OCI-LY1 (cell line): ENCODE results near the gene DQX1.
"Not testable (repeated sequence)": the region's sequence is repeated elsewhere in the genome, so short reads cannot be mapped to it uniquely, and the experiment has no call there.

Experiments used
- H2AFZ ChIP-seq: fragments of 200-600 bp; sonication (generic), shearing (Covaris generic); 2 replicates; pipeline ENCODE4 v1.6.0; 2014; ENCODE audit warnings: antibody characterized with exemption, mild to moderate bottlenecking, low read length
- H3F3A ChIP-seq: fragments of 200-600 bp; sonication (generic), shearing (Covaris generic); 2 replicates; pipeline ENCODE4 v1.6.0; 2014; ENCODE audit warnings: mild to moderate bottlenecking, antibody characterized with exemption, low read length, moderate library complexity; ENCODE audit not compliant: insufficient read depth
- H3K27ac ChIP-seq: fragments of 200-600 bp; sonication (generic); 2 replicates; pipeline ENCODE4 v1.5.1; 2014; ENCODE audit warnings: low read length, mixed run types, mild to moderate bottlenecking, low read depth; ENCODE audit not compliant: poor library complexity, severe bottlenecking
- H3K27me3 ChIP-seq: fragments of 200-600 bp; sonication (generic); 2 replicates; pipeline ENCODE4 v1.6.0; 2014; ENCODE audit warnings: antibody characterized with exemption, mild to moderate bottlenecking, low read length, moderate library complexity; ENCODE audit not compliant: insufficient read depth
- H3K36me3 ChIP-seq: fragments of 200-600 bp; sonication (generic); 2 replicates; pipeline ENCODE4 v1.6.1; 2014; ENCODE audit warnings: mild to moderate bottlenecking, antibody characterized with exemption, low read length, moderate library complexity, mixed read lengths; ENCODE audit not compliant: insufficient read depth
- H3K4me1 ChIP-seq: fragments of 200-600 bp; sonication (generic); 2 replicates; pipeline ENCODE4 v1.5.1; 2014; ENCODE audit warnings: mild to moderate bottlenecking, low read length, moderate library complexity; ENCODE audit not compliant: insufficient read depth, severe bottlenecking
- H3K4me2 ChIP-seq: fragments of 200-600 bp; sonication (generic), shearing (Covaris generic); 2 replicates; pipeline ENCODE4 v1.6.1; 2014; ENCODE audit warnings: low read length
- H3K4me3 ChIP-seq: fragments of 200-600 bp; sonication (generic); 2 replicates; pipeline ENCODE4 v1.5.1; 2014; ENCODE audit warnings: low read length, low read depth, mild to moderate bottlenecking, mixed read lengths; ENCODE audit not compliant: poor library complexity, severe bottlenecking
- H3K79me2 ChIP-seq: fragments of 200-600 bp; shearing (Covaris generic); 2 replicates; pipeline ENCODE4 v1.6.1; 2016; ENCODE audit warnings: mixed run types, low read length, mixed read lengths; ENCODE audit not compliant: insufficient read depth
- H3K9ac ChIP-seq: fragments of 200-600 bp; sonication (generic), shearing (Covaris generic); 2 replicates; pipeline ENCODE4 v1.6.1; 2014; ENCODE audit warnings: mild to moderate bottlenecking, low read length, mixed read lengths
- H3K9me2 ChIP-seq: fragments of 200-600 bp; sonication (generic), shearing (Covaris generic); 2 replicates; pipeline ENCODE4 v1.6.1; 2014; ENCODE audit warnings: low read depth, mild to moderate bottlenecking, low read length, mixed read lengths
- H3K9me3 ChIP-seq: fragments of 200-600 bp; shearing (Covaris generic); 2 replicates; pipeline ENCODE4 v1.6.1; 2014; ENCODE audit warnings: low read length, mixed read lengths
- H4K20me1 ChIP-seq: fragments of 200-600 bp; sonication (generic), shearing (Covaris generic); 2 replicates; pipeline ENCODE4 v1.6.0; 2016; ENCODE audit warnings: mild to moderate bottlenecking, low read length; ENCODE audit not compliant: insufficient read depth
- CTCF ChIP-seq: fragments of 200-600 bp; sonication (generic), shearing (Covaris generic); IDR thresholded peaks from 2 replicates; pipeline ENCODE4 v1.5.1; 2017; ENCODE audit warnings: mild to moderate bottlenecking, antibody characterized with exemption, low read length, moderate library complexity, mixed read lengths
- EZH2 ChIP-seq: fragments of 200-600 bp; sonication (generic), shearing (Covaris generic); IDR thresholded peaks from 2 replicates; pipeline ENCODE4 v1.8.0; 2017; ENCODE audit warnings: borderline replicate concordance, mixed run types, mild to moderate bottlenecking, antibody characterized with exemption, low read length, moderate library complexity, mixed read lengths

Gene DQX1

GRCh38 chr2:74486141-74486540, 39.9 kb downstream of the DQX1 start:
- no peaks in the 10 kb centered on the region for H3F3A ChIP-seq

GRCh38 chr2:74483675-74484164, 42.3 kb downstream of the DQX1 start:
- H3K36me3 ChIP-seq: peaks cover 22% of the 10 kb centered on the region; the same call in 1 of the 2 replicates
- peak overlapping the region; percentile 85 for H3K27ac ChIP-seq
- peaks cover 29% of the 10 kb centered on the region for H3K4me1 ChIP-seq
- not testable (repeated sequence) for H3K9me3 ChIP-seq, H3K27me3 ChIP-seq, H3K79me2 ChIP-seq, H3F3A ChIP-seq, H3K9me2 ChIP-seq, H4K20me1 ChIP-seq
- H3K9ac ChIP-seq: peak overlapping the region; percentile 91
- peak overlapping the region; percentile 98 for H3K4me2 ChIP-seq
- peak overlapping the region; percentile 50 for H2AFZ ChIP-seq
- H3K4me3 ChIP-seq: peak overlapping the region; percentile 91

More at GRCh38 chr2:74486141-74486540, 39.9 kb downstream of the DQX1 start:
- H3K9me3 ChIP-seq: no peaks in the 10 kb centered on the region
- no peaks in the 10 kb centered on the region for H4K20me1 ChIP-seq
- H3K4me1 ChIP-seq: peaks cover 19% of the 10 kb centered on the region
- no peak overlapping the region for H3K4me2 ChIP-seq
- no peaks in the 10 kb centered on the region for H3K27me3 ChIP-seq
- H3K4me3 ChIP-seq: no peak overlapping the region
- H3K79me2 ChIP-seq: 0 out of 2 replicates have a peak, but pooled peaks cover 6% of the 10 kb centered on the region
- peaks cover 19% of the 10 kb centered on the region; the same call in 1 of the 2 replicates for H3K36me3 ChIP-seq
- H2AFZ ChIP-seq: no peak overlapping the region
- no peaks in the 10 kb centered on the region for H3K9me2 ChIP-seq
- H3K9ac ChIP-seq: no peak overlapping the region
- H3K27ac ChIP-seq: no peak overlapping the region
- TF ChIP-seq EZH2: no peak
- TF ChIP-seq CTCF: no peak

DNA sequence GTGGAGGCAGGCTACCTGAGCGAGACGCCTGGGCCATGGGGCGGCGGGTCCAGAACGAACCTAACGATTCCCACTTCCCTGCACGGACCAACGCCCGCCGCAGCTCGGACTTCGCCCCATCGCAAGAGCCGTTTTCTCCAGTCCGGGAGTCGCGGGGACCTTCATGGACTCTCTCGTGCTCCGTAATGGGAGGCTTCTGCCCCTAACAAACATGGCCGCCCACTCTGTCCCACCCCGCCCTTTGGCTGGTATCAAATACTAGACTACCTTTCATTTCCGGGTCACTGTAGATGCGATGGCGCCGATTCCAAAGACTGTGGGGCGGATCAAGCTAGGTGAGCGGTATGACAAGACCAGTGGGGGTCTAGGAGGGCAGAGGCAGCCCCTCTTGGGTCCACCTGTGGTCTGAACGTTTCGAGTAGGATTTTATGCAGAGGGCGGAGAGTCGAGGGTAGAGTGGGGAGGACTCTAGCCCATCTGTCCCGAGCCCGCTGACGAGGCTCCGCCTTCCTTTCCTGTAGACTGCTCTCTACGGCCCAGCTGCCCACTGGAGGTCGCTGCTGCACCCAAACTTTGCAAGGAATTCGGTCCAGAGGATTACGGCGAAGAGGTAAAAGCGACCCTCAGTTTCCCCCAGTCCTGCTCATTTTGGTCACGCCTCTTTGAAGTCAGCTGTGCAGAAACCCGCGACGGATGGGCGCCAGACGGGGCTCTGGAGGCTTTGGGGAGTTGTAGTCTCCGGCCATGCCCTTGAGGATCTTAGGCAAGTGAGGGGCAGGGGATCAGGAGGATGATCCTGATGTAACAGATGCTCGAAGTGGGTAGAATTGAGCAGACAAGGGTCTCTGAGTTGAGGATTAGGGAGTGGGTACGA, 43.0 kb downstream of the DQX1 start, which contains the start of the genes CCDC142 and TTC31:
TSS of gene CCDC142 (minus strand) at position 198 of the 874 bp plus-strand sequence. CDS start at position 37, 161 bp downstream.
TSS of gene TTC31 (plus strand) at position 281 of the 874 bp plus-strand sequence. CDS start at position 296, 15 bp downstream.
- H3K36me3 ChIP-seq: peaks cover 22% of the 10 kb centered on the region; the same call in 1 of the 2 replicates
- no peaks in the 10 kb centered on the region for H4K20me1 ChIP-seq
- peak within 1 kb of the TSS; percentile 98 for H3K4me2 ChIP-seq
- peak within 1 kb of the TSS; percentile 85 for H3K27ac ChIP-seq
- H3F3A ChIP-seq: no peaks in the 10 kb centered on the region; the same call in 1 of the 2 replicates
- H3K4me1 ChIP-seq: peaks cover 29% of the 10 kb centered on the region
- H3K9me3 ChIP-seq: no peaks in the 10 kb centered on the region
- H3K79me2 ChIP-seq: 0 out of 2 replicates have a peak, but pooled peaks cover 6% of the 10 kb centered on the region
- peak within 1 kb of the TSS; percentile 91 for H3K4me3 ChIP-seq
- peak within 1 kb of the TSS; percentile 91 for H3K9ac ChIP-seq
- H3K9me2 ChIP-seq: no peaks in the 10 kb centered on the region
- H2AFZ ChIP-seq: peak within 1 kb of the TSS; percentile 50
- H3K27me3 ChIP-seq: no peaks in the 10 kb centered on the region
- TF ChIP-seq EZH2: no peak
- peak; percentile 95 for TF ChIP-seq CTCF
